GM21526 (cell line): ENCODE measurements around the gene PEX16.

Source experiments
- ATAC-seq: cut with Tn5 transposase; IDR thresholded peaks from one replicate; pipeline ENCODE4 v1.9.1; 2021; ENCODE audit warnings: moderate library complexity; ENCODE audit not compliant: unreplicated experiment, low FRiP score

Gene PEX16

GRCh38 chr11:45917623-45918330, at the start of gene PEX16:
Gene PEX16, minus strand, starts transcription at chr11:45917877. Its CDS starts 66 bp downstream, at chr11:45917811.
- ATAC-seq: peak; percentile 79

GRCh38 chr11:45964911-45965389, 47.3 kb upstream of the PEX16 start:
- ATAC-seq: no peak

DNA sequence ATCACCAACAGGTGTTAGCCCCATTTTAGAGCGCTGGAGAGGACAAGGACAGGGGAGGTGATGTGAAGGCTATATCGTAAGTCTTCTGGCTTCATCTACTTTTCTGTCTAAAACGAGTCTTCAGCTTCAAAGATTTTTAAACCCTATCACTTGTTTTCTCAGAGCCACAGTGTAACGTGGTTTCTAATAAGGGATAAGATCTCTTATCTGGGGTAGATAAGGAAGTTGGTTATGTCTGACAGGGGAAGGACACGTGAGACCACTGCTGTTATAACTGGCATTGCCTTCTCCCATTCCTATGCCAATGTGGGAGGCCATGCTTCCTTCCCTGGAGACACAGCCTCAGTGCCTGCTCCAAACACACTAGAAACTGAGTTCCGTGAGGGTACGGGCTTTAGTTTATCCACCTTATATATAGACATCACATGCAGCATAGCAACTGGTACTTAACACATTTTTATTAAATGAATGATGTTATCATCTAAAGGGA, 44.1 kb upstream of the PEX16 start:
- no peak for ATAC-seq

- ATAC-seq: no peak
These were observed 42.9 kb upstream of the PEX16 start for GRCh38 chr11:45960387-45961095.

DNA sequence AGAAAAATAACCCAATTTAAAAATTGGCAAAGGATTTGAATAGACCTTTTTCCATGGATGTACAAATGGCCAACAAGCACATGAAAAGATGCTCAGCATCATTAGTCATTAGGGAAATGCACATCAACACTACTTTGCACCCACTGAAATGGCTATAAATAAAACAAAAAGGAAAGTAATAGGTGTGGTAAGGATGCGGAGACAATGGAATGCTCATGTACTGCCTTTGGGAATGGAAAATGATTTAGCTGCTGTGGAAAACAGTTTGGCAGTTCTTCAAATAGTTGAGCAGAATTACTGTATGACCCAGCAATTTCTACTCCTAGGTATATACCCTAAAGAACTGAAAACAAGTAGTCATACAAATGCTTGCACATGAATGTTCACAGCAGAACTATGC, 42.2 kb upstream of the PEX16 start:
- no peak for ATAC-seq

DNA sequence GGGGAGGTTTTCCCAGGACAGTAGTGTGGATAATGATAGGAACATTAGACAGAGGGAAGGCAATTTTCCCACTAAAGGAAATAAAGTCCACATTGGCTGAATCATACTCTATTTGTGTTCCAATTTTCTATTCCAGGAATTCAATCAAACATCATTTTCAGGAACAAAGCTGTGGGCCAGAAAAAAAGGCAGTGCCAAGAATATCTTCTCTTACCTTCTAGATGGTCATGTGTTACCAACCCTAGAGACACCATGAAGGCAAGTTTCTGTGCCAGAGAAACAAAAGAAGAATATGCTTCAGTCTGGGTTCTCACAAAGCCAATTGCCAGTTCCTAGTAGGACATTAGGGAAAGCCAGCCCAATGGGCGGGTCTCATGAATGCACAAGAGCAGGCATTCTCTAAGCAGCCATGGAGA, 32.3 kb upstream of the PEX16 start:
- no peak for ATAC-seq

GRCh38 chr11:45948356-45948755, 30.7 kb upstream of the PEX16 start:
- no peak for ATAC-seq

DNA sequence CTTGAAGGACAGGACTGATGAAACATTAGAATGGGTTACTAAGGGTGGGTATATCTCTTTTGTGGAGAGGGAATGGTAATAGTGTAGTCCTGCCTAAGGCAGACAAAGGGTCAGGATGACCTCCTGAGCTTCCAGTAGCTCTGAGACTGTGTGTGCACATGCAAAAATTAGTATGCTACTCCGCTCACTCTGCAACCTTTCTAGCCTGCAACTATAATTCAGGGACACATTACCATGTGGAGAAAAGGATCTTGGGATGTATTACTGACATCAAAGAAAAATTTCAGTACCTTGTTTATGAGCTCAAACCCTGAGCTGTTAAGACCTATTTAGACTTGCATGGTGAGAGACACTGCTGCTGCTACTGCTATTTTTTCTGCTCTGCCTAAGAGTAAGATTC, 30.2 kb upstream of the PEX16 start:
- no peak for ATAC-seq

DNA sequence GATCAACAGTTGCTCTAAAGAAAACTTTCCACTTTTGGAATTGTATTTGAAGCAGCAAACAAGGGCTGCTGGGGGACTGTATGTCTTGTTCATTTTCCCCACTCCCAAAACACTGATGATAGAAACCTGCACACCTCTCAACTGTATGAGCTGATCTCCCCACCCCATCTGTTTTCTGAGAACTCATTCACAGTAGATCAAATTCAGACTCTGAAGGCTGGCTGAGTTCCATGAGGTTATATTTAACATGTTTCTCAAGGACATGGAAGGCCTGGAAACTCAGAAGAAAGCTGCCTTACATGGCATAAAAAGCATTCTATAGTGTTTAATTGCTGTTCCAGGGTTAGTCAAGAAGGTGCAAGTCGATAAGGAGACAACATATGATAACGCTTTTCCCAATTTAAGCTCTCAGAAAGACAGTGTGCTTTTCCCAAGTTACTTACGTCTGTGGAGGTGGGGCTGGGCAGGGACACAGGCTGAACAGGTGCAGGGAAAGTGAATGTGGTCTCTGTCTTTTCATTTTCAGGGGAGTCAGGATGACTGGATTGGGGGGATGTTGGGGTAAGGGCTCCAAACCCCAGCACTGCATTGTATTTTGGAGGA, 27.8 kb upstream of the PEX16 start:
- no peak for ATAC-seq

DNA sequence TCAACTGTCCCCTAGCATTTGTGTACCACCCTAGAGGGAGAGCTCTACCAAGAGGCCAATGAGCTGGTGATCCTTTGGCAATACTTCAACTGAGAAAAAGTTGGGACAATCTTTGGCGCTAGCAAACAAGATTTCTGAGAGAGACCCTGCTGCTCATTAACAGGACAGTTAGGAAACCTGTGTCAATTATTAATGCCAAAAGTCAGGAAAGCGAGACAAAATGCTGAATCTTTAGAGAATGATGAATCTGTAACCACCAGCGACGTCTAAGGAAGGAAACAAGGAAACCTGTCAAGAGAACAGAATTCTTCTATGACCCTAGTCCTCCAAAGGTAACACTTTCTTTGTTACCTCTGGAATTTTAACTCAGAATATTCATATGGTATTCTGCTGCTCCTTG, 24.7 kb upstream of the PEX16 start:
- ATAC-seq: no peak

DNA sequence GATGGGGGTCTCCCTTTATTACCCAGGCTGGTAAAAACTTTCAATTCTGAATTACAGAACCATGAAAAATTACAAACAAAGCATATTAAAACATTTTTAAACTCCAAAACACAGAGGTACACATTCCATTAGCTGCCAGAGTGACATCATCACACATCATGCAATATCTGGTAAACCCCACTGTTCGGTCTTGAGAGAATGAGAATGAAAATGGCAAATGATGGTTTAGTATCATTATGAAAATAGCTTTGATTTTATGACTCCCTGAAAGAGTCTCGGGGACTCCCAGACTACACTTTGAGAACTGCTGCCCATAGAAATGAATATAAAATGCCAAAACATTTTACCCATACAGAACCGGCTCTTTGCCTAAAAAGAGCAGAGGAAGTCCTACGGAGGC, 23.6 kb upstream of the PEX16 start:
- no peak for ATAC-seq

DNA sequence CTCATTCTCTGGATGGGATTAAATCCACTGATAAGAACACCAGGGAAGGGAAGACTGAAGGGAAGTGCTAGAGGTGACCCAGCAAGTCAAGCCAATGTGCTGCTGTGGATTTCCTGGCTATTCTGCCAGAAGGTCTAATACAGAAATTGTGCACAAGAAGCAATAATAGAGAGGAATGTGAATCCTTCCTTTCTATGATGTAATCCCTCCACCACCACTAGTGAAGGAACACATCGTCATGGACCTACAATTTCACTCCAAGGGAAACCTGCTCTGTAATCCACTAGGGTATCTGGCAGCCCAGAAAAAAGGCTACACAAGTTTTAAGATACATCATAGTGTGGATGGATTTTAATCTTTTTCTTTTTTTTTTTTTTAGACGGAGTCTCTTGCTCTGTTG, 22.2 kb upstream of the PEX16 start:
- ATAC-seq: no peak

- ATAC-seq: no peak
These were observed 20.2 kb upstream of the PEX16 start for GRCh38 chr11:45937916-45938315.

GRCh38 chr11:45936511-45937054, 18.9 kb upstream of the PEX16 start:
- no peak for ATAC-seq

GRCh38 chr11:45935349-45936064, 17.8 kb upstream of the PEX16 start:
- ATAC-seq: no peak

DNA sequence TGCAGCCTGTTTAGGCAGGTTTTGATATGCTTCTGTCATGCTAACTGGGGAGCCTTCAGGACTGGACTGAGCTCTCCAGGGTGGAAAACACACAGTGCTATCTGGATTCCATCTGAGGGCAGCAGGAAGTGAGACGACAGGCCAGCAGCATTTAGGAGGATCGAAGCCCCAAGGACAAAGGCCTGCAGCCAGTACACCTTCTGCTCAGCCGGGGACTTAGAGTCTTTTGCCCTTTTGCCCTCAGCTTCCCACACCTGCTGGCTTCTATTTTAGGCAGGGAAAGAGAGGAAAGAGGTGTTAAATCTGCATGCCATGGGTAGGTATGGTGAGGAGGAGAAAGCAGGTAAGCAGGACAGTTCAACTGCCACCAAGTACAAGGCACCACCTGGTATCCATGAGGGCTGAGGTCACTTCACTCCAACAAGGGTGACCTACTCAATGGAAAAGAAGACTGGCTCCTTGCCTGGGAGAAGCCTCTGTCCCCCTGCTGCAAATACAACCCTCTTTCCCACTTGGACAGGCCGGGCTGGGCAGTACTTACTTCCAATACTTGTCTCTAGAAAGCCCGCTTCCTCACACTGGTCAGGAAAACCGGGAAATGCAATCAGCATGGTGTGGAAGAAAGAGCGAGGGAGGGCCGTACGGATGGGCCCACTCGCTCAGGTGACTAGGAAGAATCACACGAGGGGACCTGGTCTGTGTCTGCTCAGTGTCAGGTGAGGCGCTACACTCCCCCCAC, 17.1 kb upstream of the PEX16 start:
- no peak for ATAC-seq

- no peak for ATAC-seq
These were observed 16.3 kb upstream of the PEX16 start for GRCh38 chr11:45933846-45934579.

- ATAC-seq: no peak
These were observed 15.6 kb upstream of the PEX16 start for GRCh38 chr11:45933131-45933831.

GRCh38 chr11:45932217-45932616, 14.5 kb upstream of the PEX16 start:
- ATAC-seq: no peak
